GM21529 (cell line): ENCODE measurements around the gene FAM228A.
"Not testable (repeated sequence)": the region's sequence is repeated elsewhere in the genome, so short reads cannot be mapped to it uniquely, and the experiment has no call there.

Experiments
- ATAC-seq: cut with Tn5 transposase; IDR thresholded peaks from one replicate; pipeline ENCODE4 v1.9.1; 2021; ENCODE audit not compliant: unreplicated experiment

Gene FAM228A

GRCh38 chr2:24190503-24190902 lies 15.7 kb downstream of the FAM228A start:
- ATAC-seq: no peak

GRCh38 chr2:24191156-24191555 lies 16.3 kb downstream of the FAM228A start:
- no peak for ATAC-seq

DNA sequence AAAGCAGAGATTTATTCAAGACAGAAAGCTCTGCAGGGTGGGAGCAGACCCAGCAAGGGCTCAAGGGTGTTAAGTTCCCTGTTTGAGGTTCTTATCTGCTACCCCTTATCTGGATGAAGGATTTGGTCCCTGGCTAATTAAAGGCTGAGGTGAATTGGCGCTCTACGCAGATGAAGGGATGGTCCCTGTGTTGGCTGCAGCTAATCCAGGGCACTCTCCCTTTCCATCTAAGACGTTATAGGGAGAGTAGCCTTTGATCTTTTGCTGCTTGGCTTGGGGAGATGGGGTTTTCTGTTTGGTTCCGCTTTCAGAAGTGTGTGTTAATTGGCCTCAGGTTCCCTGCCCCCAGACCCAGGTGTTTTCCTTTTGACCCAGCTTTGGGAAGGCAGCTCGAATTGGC lies 17.0 kb downstream of the FAM228A start:
- no peak for ATAC-seq

DNA sequence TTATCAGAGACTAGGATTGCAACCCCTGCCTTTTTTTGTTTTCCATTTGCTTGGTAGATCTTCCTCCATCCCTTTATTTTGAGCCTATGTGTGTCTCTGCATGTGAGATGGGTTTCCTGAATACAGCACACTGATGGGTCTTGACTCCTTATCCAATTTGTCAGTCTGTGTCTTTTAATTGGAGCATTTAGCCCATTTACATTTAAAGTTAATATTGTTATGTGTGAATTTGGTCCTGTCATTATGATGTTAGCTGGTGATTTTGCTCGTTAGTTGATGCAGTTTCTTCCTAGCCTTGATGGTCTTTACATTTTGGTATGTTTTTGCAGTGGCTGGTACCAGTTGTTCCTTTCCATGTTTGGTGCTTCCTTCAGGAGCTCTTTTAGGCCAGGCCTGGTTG lies 22.4 kb downstream of the FAM228A start:
- not testable (repeated sequence) for ATAC-seq

- no peak for ATAC-seq
Observed at GRCh38 chr2:24199968-24200590, 25.2 kb downstream of the FAM228A start.

GRCh38 chr2:24200799-24201198 lies 25.9 kb downstream of the FAM228A start:
- no peak for ATAC-seq

DNA sequence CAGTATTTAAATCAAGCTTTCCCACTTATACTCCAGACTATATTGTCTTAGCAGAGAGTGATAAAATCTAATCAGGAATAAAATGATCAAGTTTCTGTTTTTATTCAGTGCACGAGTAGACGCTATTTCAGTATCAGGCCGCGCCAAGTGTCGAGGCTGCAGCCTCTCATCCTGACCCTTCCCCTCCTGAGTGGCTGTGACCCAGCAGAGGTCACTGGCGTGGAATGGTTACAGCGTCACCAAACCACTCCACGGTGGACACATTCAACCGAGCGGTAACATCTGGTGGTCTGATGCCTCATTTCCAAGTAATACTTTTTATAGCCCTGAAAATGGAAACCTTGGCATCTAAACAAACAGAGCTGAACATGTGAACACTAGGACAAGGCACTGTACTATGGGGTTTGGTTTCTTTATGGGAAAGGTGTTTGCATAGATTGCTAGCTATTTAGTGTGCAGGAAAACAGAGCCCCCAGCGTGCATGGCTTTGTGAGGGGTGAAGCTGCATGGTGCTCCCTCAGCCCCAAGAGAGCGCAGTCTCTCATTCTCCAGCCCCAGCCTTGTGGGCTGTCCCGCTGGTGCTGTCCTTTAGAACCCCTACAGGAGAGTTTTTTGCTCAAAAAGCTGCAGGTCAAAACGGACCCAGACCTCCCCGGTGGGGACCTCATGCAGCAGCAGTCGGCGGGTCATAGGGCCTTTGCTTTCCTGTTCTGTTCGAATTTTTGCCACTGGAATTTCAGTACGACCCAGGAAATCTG lies 28.4 kb downstream of the FAM228A start:
- no peak for ATAC-seq

DNA sequence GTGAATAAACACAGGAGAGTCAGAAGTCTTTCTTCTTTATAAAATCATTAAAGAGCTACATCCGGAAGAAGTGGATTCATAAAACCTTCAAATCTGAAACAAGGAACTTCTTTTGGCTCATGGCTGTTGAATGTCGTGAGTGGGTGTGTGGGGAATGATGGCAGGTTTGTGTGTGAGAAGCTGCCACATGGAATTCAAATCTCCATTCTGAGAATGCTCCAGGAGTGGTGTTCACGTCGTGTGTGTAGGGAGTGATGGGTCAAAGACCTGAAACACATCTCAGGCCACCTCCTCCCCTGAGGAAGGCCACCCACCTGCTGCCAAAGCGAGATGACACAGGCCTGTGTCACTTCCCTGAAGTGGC lies 28.9 kb downstream of the FAM228A start:
- no peak for ATAC-seq

GRCh38 chr2:24204505-24204904 lies 29.7 kb downstream of the FAM228A start:
- ATAC-seq: no peak

GRCh38 chr2:24205131-24205530 lies 30.3 kb downstream of the FAM228A start:
- ATAC-seq: no peak

GRCh38 chr2:24206242-24206641 lies 31.4 kb downstream of the FAM228A start:
- no peak for ATAC-seq

GRCh38 chr2:24206714-24207113 lies 31.9 kb downstream of the FAM228A start:
- no peak for ATAC-seq

DNA sequence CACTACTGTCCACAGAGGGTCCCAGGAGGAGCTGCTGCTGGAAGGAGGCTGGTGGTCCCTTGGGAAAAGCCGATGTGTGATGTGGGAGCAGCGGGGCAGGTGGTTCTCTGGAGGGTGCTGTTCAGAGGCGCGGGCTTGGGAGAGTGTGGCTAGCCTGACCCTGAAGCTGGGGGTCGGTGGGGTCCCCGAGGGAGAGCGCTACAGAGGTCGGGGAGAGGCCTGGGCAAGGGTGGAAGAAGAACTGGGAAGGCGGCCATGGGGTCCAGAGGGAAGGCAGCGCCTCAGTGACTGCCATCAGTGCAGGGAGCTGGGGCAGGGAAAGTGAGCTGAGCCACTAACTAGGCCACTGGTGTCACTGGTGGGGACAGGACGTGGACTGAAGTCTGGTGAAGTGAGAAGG lies 32.5 kb downstream of the FAM228A start:
- no peak for ATAC-seq

DNA sequence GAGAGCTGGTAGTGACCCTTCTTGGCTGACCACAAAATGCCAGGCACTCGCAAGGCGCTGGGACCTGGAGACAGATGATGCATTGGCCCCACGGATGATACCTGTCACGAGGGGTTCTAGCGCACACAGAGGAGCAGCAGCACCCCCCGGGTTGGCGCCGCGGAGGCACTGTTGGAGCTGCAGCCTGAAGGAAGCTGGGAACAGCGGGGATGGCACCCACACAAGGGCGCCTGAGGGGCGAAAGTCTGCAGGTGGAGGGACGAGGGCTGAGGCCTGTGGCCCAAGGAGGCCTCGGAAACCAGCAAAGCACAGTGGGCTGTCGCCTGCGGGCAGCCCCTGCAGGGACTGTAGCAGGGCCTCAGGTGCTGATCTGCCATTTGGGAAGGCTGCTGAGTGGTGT lies 33.6 kb downstream of the FAM228A start:
- ATAC-seq: no peak

DNA sequence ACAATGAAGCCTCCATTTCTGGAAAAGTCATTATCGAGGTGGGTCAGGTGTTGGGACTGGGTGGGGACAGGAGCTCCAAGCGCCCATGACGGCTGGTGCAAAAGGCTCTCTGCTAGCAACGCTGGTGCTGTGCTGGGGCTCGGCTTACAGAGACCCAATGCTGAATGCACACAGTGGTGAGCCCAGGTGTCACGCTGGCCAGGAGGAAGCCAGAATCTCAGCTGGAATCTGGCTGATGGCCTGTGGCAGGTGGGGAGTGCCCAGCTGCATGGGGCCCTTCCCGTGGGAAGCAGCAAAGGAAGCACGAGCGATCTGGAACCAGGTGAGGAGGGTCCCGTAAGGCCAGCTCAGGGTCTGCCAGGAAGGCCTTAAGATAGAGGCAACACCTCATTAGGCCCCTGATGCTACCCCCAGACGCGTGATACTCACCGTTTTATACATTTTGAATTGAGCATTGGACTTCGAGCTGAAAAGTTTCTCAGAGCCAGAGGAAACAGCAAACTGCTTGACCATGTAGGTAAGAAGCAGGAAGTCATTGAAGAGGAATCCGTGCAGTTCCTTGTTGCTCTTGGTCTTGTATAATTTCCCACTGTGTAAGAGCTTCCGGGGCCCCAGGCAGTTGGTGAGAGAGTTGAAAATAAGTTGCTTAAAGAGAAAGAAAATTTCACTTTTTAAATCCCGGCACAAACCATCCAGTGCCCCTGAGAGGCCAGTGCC lies 34.7 kb downstream of the FAM228A start:
- ATAC-seq: no peak

DNA sequence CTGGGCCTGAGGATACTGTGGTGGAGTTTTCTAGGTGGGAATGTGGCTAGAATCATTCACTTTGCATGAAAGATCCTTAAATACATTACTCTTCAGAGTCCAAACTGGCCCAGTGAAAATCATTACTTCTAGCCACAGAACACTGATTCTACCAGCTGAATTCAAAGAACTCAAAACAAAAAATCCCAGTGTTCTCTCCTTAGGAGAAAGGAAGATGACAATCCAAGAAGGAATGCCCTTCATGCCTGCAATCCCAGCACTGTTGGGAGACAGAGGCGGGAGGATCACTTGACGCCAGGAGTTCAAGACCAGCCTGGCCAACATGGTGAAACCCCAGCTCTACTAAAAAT lies 35.2 kb downstream of the FAM228A start:
- no peak for ATAC-seq

DNA sequence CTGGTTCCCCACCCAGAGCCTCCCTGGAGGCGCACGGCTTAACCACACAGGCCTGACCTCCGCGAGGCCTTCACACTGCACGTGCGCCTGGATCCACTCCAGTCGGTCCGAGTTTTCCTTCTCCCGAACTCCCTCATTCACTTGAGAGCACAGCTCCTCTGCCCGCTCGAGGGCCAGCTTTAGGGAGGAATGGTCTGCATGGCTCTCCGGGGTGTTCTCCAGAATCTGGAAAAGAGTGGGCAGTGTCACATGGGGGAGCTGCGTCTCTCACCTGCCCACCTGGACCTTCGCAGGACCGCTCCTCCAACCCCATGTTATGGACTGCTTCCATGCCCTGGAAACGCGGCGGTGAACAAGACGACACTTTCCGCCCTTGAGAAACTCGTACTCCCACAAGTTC lies 35.9 kb downstream of the FAM228A start:
- no peak for ATAC-seq

DNA sequence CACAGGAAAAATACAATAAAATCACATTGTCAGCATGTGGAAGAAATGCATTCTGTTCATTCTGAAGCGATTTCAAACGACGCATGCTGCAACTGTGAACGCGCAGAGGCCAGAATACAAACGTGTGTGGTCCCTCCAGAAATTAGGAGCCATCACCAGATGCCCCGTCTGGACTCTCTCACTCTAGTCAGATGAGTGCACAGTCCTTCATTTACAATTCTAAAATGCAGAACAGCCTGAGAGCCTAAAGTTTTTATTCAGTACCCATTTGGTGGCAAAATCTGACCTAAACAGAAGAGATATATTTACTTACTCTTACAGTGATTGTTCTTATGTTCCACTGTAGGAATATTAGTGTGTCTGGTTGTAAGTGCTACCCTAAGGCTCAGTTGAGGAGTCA lies 36.6 kb downstream of the FAM228A start:
- ATAC-seq: no peak

- ATAC-seq: peak; percentile 97
Observed at GRCh38 chr2:24214880-24215279, 40.0 kb downstream of the FAM228A start.

- ATAC-seq: no peak
Observed at GRCh38 chr2:24220554-24221291, 45.9 kb downstream of the FAM228A start.

GRCh38 chr2:24221343-24222050 lies 46.6 kb downstream of the FAM228A start:
- ATAC-seq: no peak
